T47D (cell line): ENCODE results near the gene AFG3L2.

ENCODE experiments used
- DNase-seq, 2 experiments: peaks; one replicate each; pipeline versions ENCODE4 v3.0.0 to v3.0.0-alpha.2; 2011 to 2012; ENCODE audit warnings: low read depth in 1 of 2, low spot score in 1 of 2
- JUND ChIP-seq: IDR thresholded peaks from 2 replicates; pipeline ENCODE4 v1.6.1; 2012; ENCODE audit warnings: low read depth
- in situ Hi-C: cut with HindIII; loops from 2 replicates; pipeline ENCODE4 v1.10.0; 2016; ENCODE audit warnings: low sequenced_read_pairs, low pct_unique_long_range_greater_than_20kb

Gene AFG3L2

DNA sequence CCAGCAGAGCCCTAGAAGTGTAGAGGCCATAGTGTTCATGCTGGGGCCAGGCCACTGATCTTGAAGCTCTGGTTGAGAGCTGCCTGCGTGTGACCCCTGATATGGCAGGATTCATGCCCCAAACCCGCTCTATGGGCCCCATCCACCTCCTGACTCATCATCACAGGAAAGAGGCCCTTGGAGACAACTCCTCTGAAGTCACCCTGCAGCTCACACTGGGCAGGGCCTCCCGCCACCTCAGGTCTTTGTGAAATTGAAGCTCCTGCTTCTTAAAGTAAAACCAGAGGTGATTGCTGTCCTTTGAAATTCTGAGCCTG lies 81.0 kb downstream of the AFG3L2 start:
- TF ChIP-seq JUND, result no peak
- DNase-seq, result no peak
- in situ Hi-C loops, result no loop called here

DNA sequence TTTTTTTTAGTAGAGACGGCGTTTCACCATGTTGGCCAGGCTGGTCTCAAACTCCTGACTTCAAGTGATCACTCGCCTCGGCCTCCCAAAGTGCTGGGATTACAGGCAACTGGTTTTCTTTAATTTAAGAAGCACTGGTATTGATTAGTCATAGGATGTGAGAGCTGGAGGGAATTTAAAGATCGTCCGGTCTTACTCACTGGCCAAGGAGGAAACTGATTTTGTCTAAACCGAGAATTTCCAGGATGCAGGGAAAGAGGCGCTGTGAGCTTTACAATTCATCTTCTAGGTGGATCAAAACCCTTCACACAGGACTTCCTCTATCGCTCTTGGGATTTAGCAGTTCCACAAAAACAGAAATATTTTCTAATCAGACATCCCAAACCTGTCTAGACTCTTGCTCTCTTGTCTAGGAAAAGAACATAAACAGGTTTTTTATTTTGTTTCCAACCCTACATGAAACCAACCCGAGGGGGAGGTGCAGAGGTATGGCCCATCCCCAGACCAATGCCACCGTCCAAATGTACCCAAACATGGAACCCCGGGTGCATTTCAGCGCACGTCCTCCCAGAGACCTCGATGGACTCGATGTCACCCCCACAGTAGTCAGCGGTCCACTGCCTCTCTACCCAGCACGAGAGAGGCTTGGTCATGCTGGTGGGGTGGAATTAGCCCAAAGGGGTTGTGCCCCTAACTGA lies 81.5 kb downstream of the AFG3L2 start:
- in situ Hi-C loops, result no loop called here
- TF ChIP-seq JUND, result no peak
- DNase-seq, result no peak

DNA sequence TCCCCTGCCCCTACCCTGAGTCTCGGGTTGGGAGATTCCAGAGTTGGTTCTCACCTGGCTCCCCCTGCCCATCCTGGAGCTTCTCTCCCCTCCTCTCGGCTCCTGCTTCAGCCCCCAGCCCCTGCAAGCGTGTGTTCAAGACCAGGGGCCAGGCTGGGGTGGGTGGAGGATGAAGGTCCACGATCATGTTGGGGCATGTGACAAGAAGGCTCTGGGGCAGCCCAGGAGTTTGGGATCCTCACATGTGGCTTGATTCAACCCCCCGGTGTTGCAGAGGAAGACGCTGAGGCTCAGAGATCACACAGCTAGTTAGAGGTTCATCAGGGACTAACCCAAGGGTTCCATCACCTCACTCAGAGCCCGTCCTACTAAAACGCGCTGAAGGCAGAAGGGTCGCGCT lies 83.2 kb downstream of the AFG3L2 start:
- DNase-seq, result no peak
- in situ Hi-C loops, result no loop called here
- no peak for TF ChIP-seq JUND

DNA sequence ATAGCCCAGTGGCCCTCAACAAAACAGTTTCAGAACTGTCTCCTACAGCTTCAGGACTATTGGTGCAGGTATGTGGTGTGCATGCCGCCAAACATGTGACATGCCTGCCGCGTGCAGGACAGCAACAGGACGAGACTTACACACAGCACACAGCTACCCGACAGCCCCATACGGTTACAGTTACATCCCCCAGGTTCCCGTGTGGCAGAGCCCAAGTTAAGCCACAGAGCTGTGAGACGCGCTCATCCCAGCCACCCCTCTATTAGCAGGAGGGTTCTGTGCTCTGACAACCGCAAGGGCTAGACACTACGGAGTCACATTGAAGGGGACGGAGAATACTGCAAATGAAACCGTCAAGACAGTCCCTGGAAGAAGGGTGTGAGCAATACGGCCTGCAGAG lies 85.3 kb downstream of the AFG3L2 start:
- in situ Hi-C loops, result no loop called here
- no peak for TF ChIP-seq JUND
- DNase-seq, result no peak

DNA sequence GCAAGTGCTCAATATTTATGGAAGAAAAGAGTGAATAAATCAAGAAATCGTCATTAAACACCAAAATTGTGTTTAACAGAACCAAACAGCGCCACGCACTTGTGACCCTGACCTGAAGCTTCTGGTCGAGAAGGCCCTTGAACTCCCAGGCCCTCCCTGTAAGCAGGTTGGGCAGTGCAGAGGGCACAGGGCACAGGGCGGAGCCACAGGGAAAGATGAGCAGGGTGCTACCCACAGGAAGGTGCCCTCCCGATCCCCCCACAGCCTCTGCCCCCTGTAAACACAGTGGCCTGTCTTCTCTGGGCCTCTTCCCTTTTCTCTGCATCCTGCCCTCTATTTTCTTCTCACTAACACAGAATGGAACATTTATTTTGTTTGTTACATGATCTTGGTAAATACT lies 85.9 kb downstream of the AFG3L2 start:
- no peak for TF ChIP-seq JUND
- DNase-seq, result no peak
- in situ Hi-C loops, result no loop called here

DNA sequence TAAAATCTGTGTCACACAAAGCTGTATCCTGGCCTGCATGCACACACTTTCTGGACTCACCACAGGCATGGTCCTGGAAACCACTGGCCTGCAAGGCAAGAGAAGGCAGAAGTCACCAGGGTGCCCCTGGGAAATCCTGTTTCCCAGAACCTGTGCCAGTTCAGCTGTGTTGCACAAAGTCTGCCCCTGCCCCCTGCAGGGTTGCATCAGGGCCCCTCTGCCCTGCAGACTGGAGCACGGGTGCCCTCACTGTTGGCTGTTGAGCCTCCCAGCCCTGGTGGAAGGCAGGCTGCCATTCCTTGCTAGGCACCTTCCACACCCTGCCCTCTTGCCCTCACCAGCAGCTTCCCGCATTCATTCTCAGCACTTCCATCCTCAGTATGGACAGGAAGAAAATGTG lies 86.9 kb downstream of the AFG3L2 start:
- no peak for DNase-seq
- TF ChIP-seq JUND, result no peak
- in situ Hi-C loops, result no loop called here

DNA sequence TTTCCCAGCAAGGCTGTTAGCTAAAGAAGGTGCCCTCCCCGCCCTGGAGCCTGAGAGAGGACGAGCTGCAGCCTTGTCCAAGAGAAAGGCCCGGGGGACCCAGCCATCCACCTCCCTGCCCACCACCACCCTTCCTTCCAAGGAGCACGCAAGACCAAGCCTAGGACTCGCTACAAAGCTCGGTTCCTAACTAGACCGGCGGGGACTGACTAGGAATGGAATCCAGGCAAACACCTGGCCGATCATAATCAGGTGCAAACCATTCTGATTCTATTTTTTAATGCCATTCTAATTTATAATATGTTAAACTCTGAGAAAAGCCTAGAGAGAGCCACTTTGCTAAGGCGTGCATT lies 88.6 kb downstream of the AFG3L2 start:
- peak in 1 of 2 experiments; percentile 21 for DNase-seq
- in situ Hi-C loops, result no loop called here
- TF ChIP-seq JUND, result no peak

DNA sequence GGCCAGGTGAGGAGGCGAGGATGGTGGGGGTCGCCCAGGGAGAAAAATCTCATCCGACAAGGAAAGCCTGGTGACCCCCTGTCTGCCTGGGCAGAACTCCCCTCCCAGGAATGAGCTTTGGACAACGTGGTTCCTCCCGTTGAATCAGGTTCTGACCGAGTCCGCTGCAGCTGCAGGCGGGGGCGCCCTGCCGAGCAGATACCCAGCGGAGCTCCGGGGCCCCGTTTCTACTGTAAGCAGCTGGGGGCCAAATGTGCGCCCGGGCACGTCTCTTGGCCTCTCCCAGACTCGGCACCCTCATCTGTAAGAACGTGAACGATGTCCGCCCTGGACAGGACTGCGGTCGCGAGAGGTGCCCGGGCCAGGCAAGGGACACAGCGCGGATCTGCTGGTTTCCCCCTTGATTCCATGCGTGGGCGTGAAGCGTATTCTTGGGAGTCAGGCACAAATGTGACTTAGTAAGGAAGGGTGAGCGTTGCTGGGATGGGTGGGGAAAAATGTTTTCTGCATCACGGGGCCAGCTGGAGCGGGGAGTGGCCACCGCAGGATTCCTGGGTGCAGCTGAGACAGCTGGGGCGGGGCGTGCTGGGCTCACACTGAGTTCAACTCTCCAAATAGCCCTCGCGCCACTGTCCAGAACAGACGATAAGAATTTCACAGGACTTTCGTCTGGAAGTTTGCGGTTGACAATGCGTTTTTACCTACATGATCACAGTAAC lies 89.2 kb downstream of the AFG3L2 start:
- DNase-seq, result peak; percentile 44 to 59
- TF ChIP-seq JUND, result no peak
- in situ Hi-C loops, result no loop called here

DNA sequence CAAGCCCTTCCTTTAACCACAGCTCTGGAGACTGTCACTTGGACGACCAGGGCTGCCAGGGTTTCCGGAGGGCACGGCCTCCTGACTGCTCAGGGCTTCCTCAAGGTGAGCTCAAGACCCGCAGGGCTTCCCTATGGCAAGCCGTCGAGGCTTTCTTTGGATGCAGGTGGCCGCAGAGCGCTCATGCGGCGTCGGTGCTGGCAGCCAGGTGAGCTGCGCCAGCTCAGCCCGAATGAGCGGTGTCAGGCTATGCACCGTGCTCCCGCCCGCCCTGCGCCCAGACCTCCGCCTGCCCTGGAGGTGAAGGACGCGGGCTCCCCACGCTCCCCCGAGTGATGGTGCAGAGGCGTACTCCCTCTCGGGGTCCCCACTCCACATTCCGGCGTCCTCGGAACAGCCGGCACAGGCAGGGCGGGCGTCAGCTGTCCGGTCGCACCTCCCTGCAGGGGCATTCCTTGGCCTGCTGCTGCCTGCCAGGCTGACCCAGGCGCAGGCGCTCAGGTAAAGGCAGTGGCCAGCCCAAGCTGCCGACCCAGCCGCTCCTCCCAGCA lies 89.8 kb downstream of the AFG3L2 start:
- no peak for DNase-seq
- in situ Hi-C loops, result no loop called here
- TF ChIP-seq JUND, result no peak

DNA sequence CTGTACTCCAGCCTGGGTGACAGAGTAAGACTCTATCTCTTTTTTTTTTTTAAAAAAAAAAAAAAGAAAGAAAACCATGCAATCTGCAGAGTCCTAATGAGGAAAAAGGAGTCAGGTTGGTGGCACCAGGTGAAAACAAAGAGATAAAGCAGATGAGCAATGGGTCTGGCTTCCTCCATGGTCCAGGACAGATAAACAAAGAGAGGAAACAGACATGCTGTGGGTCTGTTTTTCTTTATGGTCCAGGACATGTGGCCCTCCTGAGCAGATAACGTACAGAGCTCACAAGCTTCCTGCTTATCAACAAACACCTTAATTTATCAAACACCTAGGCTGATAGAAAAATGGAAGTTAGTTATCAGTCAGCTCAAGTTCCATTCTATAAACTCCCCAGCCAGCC lies 93.4 kb downstream of the AFG3L2 start:
- no peak for DNase-seq
- in situ Hi-C loops, result no loop called here
- no peak for TF ChIP-seq JUND

DNA sequence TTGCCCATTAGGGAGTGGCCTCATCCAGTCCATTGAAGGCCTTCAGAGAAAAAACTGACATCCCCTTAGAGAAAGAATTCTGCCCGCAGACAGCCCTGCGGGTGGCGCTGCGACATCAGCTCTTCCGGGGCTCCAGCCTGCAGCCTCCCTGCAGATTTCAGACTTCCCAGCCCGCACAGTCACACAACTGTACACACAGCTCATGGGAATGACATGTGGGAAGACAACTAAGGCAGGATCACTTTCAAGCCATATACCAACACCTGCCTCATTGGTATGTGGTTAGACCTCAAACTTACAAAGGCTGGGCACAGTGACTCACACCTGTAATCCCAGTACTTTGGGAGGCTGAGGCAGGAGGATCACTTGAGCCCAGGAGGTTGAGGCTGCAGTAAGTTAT lies 93.8 kb downstream of the AFG3L2 start:
- no peak for TF ChIP-seq JUND
- peak in 1 of 2 experiments; percentile 40 for DNase-seq
- in situ Hi-C loops, result no loop called here

DNA sequence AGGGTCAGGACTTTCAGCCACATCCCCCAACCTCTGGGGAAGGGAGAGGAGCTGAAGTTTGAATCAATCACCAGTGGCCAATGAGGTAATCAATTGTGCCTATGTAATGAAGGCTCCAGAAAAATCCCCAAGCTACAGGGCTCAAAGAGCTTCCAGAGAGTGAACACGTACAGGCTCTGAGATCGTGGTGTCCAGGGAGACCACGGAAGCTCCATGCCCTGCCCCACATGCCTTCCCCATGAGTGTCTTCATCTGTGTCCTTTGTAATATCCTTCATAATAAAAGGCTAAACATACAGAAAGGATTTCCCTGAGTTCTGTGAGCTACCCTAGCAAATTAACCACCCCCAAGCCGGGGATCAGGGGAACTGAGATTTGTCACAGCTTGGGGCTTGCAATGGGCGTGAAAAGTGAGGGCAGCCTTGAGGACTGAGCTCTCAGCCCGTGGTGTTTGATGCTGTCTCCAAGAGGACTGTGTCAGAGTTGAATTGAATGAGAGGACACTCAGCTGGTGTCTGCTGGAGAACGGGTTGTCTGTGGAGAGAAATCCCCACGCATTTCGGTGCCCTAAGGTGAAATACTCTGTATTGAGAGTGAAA lies 94.5 kb downstream of the AFG3L2 start:
- no peak for DNase-seq
- in situ Hi-C loops, result no loop called here
- TF ChIP-seq JUND, result no peak

DNA sequence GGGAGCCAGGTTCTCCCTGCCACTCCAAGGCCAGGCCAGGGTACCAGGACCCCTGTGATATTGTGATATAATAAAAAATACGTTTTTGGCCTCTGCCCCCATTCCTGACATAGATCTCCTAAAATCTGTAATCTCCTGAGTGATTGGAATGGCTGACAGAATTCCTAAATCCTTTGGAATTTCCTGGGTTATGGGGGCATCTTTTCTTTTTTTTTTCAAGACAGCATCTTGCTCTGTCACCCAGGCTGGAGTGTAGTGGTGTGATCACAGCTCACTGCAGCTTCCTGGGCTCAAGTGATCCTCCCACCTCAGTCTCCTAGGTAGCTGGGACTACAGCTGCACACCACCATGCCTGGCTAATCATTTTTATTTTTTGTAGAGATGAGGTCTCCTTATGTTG lies 95.2 kb downstream of the AFG3L2 start:
- no peak for TF ChIP-seq JUND
- in situ Hi-C loops, result no loop called here
- DNase-seq, result no peak
